ENCODE measurements around the gene RWDD4.

RWDD4 gene

DNA sequence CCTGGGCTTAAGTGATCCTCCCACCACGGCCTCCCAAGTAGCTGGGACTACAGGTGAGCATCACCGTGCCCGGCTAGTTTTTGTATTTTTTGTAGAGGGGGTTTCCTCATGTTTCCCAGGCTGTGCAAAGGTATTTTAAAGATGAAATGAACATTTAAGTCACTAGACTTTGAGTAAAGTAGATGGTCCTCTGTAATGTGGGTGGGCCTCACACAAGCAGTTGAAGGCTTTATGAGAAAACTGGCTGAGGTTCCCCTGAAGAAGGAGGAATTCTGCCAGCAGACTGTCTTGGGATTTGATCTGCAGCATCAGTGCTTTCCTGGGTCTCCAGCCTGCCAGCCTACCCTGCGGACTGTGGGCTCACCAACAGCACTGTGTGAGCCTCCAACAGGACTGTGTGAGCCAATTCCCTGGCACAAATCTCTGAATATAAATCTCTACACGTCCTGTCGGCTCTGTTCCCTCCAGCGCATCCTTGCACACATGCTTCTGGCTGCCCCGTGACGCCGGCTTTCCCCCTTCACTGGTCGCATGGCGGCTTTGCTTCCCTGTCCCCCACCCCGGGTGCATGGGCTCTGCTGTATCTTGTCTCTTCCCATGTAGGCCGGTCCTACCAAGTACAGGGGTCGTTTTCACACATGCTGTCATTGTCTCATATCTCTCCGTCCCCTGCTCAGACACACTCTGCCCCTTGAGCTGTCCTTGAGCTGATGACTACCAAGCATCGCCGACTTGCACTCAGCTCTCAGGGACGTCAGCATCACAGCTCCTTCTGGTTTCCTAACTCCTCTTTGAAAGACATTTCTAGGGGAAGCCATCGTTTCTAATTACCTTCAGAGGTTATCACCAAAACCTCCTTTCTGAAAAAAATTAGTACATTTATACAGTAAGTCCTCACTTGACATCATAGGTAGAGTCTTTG is 46.4 kb downstream of the RWDD4 start:
- TF ChIP-seq POLR2A (IDR thresholded peaks at IDR 0.05; ENCODE audit: low read depth, low read length), result no peak
- no peak for TF ChIP-seq SPI1 (IDR thresholded peaks at IDR 0.05; ENCODE audit: low read depth, low read length)
- TF ChIP-seq TAF1 (IDR thresholded peaks at IDR 0.05; ENCODE audit: low read depth, low read length), result no peak
- TF ChIP-seq POLR2AphosphoS5 (IDR thresholded peaks at IDR 0.05; ENCODE audit: low read depth, low read length), result no peak
- TF ChIP-seq PAX5 (IDR thresholded peaks at IDR 0.05; ENCODE audit: insufficient read depth, low read length, severe bottlenecking), result no peak
- TF ChIP-seq POU2F2 (IDR thresholded peaks at IDR 0.05; ENCODE audit: low read depth, low read length), result no peak
- no peak for FAIRE-seq
- no peak for DNase-seq (ENCODE audit: insufficient read length, low spot score)

DNA sequence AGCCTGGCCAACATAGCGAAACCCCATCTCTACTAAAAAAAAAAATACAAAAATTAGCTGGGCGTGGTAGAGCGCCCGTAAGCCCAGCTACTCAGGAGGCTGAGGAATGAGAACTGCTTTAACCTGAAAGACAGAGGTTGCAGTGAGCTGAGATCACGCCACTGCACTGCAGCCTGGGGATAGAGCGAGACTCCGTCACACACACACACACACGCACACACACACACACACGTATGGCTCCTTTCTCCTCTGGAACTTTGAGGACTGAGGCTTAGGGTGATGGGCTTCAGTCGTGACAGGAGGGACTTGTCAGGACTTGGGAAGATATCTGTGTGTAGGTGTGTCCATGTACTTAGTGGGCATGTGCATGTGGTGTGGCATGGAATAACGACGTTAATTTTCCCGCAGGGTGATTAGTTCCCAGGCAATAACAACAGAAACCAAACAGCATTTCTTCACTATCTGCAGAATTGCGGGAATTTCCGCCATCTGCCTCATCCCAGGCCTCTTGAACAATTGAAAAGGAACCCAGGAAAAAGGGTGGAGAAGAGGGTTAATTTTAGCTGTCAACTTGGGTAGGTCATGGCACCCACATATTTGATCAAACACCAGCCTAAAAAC is 47.7 kb downstream of the RWDD4 start:
- DNase-seq (ENCODE audit: insufficient read length, low spot score) (no peak), FAIRE-seq (no peak)
- TF ChIP-seq POLR2A (IDR thresholded peaks at IDR 0.05; ENCODE audit: low read depth, low read length) (no peak), POU2F2 (IDR thresholded peaks at IDR 0.05; ENCODE audit: low read depth, low read length) (no peak), PAX5 (IDR thresholded peaks at IDR 0.05; ENCODE audit: insufficient read depth, low read length, severe bottlenecking) (no peak), SPI1 (IDR thresholded peaks at IDR 0.05; ENCODE audit: low read depth, low read length) (no peak), POLR2AphosphoS5 (IDR thresholded peaks at IDR 0.05; ENCODE audit: low read depth, low read length) (no peak), TAF1 (IDR thresholded peaks at IDR 0.05; ENCODE audit: low read depth, low read length) (no peak)

DNA sequence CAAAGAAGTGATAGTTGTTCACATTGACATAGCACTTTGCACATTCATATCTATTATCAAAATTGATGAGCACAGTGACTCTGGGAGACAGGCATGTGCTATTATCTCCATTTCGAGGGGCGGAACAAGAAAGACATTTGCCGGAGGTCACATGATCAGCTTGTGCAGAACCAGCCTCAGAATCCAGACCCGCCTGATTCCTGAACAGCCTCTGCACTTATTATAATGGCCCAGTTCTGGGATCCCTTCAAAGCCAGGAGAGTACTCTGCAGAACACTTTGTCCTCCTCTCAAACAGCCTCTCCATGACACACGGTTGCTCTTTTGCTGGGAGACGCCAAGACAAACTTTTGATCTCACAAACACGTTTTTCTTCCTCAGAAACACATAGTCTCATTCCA is 48.4 kb downstream of the RWDD4 start:
- DNase-seq (ENCODE audit: insufficient read length, low spot score) (no peak), FAIRE-seq (no peak)
- TF ChIP-seq SPI1 (IDR thresholded peaks at IDR 0.05; ENCODE audit: low read depth, low read length), result no peak
- TF ChIP-seq POU2F2 (IDR thresholded peaks at IDR 0.05; ENCODE audit: low read depth, low read length), result no peak
- no peak for TF ChIP-seq POLR2AphosphoS5 (IDR thresholded peaks at IDR 0.05; ENCODE audit: low read depth, low read length)
- no peak for TF ChIP-seq POLR2A (IDR thresholded peaks at IDR 0.05; ENCODE audit: low read depth, low read length)
- no peak for TF ChIP-seq PAX5 (IDR thresholded peaks at IDR 0.05; ENCODE audit: insufficient read depth, low read length, severe bottlenecking)
- TF ChIP-seq TAF1 (IDR thresholded peaks at IDR 0.05; ENCODE audit: low read depth, low read length), result no peak

DNA sequence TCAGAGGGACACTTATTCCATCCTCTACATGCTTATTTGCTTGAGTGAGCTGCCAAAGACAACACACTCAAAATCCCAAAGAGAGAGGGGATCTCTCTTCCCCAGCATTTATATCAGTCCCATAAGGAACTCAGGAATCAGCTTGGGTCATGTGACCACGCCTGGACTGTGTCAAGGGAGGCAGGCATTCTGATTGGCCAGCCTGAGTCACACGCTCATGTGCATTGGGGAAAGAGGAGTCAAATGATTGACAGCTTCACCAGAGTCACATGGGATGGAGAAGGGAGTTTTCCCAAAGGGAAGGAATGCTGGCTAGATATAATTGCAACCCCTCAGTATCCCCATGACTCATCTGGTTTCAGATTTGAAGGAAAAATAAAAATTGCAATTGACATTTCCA is 49.0 kb downstream of the RWDD4 start:
- no peak for TF ChIP-seq POLR2A (IDR thresholded peaks at IDR 0.05; ENCODE audit: low read depth, low read length)
- no peak for TF ChIP-seq POU2F2 (IDR thresholded peaks at IDR 0.05; ENCODE audit: low read depth, low read length)
- TF ChIP-seq SPI1 (IDR thresholded peaks at IDR 0.05; ENCODE audit: low read depth, low read length), result no peak
- TF ChIP-seq TAF1 (IDR thresholded peaks at IDR 0.05; ENCODE audit: low read depth, low read length), result no peak
- no peak for TF ChIP-seq POLR2AphosphoS5 (IDR thresholded peaks at IDR 0.05; ENCODE audit: low read depth, low read length)
- FAIRE-seq, result no peak

DNA sequence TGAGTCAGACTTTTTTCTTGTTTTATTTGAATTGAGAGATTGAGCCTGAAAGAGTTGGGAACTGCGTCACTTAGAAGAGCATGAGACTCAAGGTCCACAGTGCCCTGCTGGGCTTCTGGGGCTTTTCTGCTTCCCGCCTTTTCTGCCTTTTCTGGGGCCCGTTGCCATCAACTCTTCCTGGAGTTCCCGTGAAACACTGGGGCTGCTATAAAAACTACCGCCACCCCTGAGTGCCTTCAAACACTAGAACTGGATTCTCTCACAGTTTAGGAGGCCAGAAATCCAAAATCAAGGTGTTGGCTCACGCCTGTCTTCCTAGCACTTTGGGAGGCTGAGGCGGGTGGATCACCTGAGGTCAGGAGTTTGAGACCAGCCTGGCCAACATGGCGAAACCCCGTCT is 49.8 kb downstream of the RWDD4 start:
- no peak for TF ChIP-seq PAX5 (IDR thresholded peaks at IDR 0.05; ENCODE audit: insufficient read depth, low read length, severe bottlenecking)
- TF ChIP-seq SPI1 (IDR thresholded peaks at IDR 0.05; ENCODE audit: low read depth, low read length), result no peak
- TF ChIP-seq TAF1 (IDR thresholded peaks at IDR 0.05; ENCODE audit: low read depth, low read length), result no peak
- no peak for TF ChIP-seq POU2F2 (IDR thresholded peaks at IDR 0.05; ENCODE audit: low read depth, low read length)
- TF ChIP-seq POLR2AphosphoS5 (IDR thresholded peaks at IDR 0.05; ENCODE audit: low read depth, low read length), result no peak
- TF ChIP-seq POLR2A (IDR thresholded peaks at IDR 0.05; ENCODE audit: low read depth, low read length), result no peak
- FAIRE-seq (no peak), DNase-seq (ENCODE audit: insufficient read length, low spot score) (no peak)

More for the DNA sequence above, 49.0 kb downstream of the RWDD4 start:
- DNase-seq (ENCODE audit: insufficient read length, low spot score), result no peak

DNA sequence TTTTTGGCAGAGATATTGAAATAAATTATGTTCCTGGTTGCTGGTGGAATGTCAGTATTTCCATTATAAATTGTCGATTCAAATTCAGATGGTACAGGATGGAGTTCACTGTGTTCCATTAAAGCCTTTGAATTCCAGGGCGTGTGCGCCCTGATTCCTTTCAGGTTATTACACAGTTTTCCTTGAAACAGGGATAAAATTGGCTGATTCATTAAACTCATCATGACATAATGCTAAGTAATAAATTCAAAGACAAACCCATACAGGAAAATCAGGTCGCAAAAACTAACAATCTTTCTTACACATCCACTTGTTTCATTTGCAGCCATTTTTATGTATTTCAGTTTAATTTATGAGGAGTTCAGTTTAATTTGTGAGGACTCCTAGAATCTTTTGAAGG is 51.1 kb downstream of the RWDD4 start:
- no peak for TF ChIP-seq POLR2AphosphoS5 (IDR thresholded peaks at IDR 0.05; ENCODE audit: low read depth, low read length)
- TF ChIP-seq POLR2A (IDR thresholded peaks at IDR 0.05; ENCODE audit: low read depth, low read length), result no peak
- no peak for TF ChIP-seq SPI1 (IDR thresholded peaks at IDR 0.05; ENCODE audit: low read depth, low read length)
- TF ChIP-seq POU2F2 (IDR thresholded peaks at IDR 0.05; ENCODE audit: low read depth, low read length), result no peak
- TF ChIP-seq TAF1 (IDR thresholded peaks at IDR 0.05; ENCODE audit: low read depth, low read length), result no peak
- TF ChIP-seq PAX5 (IDR thresholded peaks at IDR 0.05; ENCODE audit: insufficient read depth, low read length, severe bottlenecking), result no peak
- FAIRE-seq (no peak), DNase-seq (ENCODE audit: insufficient read length, low spot score) (no peak)

DNA sequence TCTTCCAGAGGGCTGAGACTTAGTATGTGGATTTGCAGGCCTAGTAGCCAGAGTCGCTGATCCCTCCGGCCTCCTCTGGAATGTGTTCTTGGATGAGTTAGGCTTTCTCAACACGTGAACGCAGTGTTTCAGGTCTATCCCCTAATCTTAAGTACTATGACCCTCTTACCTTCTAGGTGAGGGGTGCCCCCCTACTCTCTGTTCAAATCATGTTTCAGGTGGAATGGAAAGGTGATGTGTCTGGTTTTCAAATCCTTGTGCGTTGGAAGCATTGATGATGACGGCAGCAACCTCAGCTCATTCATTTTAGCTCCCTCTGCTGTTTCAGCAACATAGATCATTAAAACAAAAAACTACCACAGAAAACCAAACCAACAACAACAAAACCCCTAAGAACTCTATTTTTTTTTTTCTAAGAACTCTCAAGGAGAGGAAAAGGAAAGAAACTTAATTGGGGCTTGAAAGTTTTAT is 56.4 kb downstream of the RWDD4 start:
- FAIRE-seq (peak; percentile 28), DNase-seq (ENCODE audit: insufficient read length, low spot score) (no peak)
- TF ChIP-seq SPI1 (IDR thresholded peaks at IDR 0.05; ENCODE audit: low read depth, low read length) (no peak), PAX5 (IDR thresholded peaks at IDR 0.05; ENCODE audit: insufficient read depth, low read length, severe bottlenecking) (no peak), POLR2AphosphoS5 (IDR thresholded peaks at IDR 0.05; ENCODE audit: low read depth, low read length) (no peak), POLR2A (IDR thresholded peaks at IDR 0.05; ENCODE audit: low read depth, low read length) (no peak), TAF1 (IDR thresholded peaks at IDR 0.05; ENCODE audit: low read depth, low read length) (no peak), POU2F2 (IDR thresholded peaks at IDR 0.05; ENCODE audit: low read depth, low read length) (no peak)

DNA sequence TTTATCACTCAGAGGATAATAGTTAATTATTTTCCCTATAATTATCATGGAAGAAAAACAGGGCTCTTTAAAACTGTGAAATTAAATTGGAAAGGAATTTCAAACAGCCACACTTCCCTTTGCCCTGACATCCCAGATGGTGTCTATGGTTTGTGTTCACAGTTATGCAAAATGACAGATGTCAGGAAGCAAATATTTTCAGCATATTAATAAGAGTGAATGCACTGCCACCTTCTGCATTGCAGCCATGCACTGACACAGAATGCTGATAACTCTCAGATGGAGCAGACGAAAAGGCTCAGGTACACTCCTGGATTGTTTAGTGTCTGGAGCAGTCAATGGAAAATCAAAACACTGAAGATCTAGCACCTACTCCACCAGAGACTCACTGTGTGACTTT is 57.6 kb downstream of the RWDD4 start:
- DNase-seq (ENCODE audit: insufficient read length, low spot score) (no peak), FAIRE-seq (no peak)
- TF ChIP-seq POLR2A (IDR thresholded peaks at IDR 0.05; ENCODE audit: low read depth, low read length) (no peak), POLR2AphosphoS5 (IDR thresholded peaks at IDR 0.05; ENCODE audit: low read depth, low read length) (no peak), SPI1 (IDR thresholded peaks at IDR 0.05; ENCODE audit: low read depth, low read length) (no peak), TAF1 (IDR thresholded peaks at IDR 0.05; ENCODE audit: low read depth, low read length) (no peak), PAX5 (IDR thresholded peaks at IDR 0.05; ENCODE audit: insufficient read depth, low read length, severe bottlenecking) (no peak), POU2F2 (IDR thresholded peaks at IDR 0.05; ENCODE audit: low read depth, low read length) (no peak)

DNA sequence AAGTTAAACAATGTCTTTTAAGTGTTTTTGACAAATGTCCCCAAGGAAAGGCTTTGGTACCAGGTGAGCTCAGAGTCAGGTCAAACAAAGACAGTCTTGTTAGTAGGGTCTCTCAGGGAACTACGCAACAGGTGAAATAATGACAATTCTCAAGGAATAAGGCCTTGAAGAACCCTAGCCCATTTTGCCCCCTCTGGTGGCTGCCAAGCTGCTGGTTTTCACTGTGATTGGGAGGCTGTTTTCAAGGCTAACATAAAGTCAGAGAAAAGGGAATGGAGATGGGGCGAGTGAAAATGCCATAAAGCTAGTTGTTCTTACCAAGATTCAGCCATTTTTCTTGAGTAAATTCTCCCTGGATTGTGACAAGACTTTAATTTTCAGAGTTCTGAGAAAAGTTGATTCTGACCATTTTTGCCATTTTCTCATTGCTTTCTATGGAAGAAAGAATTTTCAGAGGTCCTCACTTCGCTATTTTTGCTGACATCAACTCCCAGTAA is 58.7 kb downstream of the RWDD4 start:
- DNase-seq (ENCODE audit: insufficient read length, low spot score) (no peak), FAIRE-seq (no peak)
- TF ChIP-seq PAX5 (IDR thresholded peaks at IDR 0.05; ENCODE audit: insufficient read depth, low read length, severe bottlenecking), result no peak
- TF ChIP-seq POU2F2 (IDR thresholded peaks at IDR 0.05; ENCODE audit: low read depth, low read length), result no peak
- no peak for TF ChIP-seq POLR2AphosphoS5 (IDR thresholded peaks at IDR 0.05; ENCODE audit: low read depth, low read length)
- TF ChIP-seq SPI1 (IDR thresholded peaks at IDR 0.05; ENCODE audit: low read depth, low read length), result no peak
- TF ChIP-seq POLR2A (IDR thresholded peaks at IDR 0.05; ENCODE audit: low read depth, low read length), result no peak
- no peak for TF ChIP-seq TAF1 (IDR thresholded peaks at IDR 0.05; ENCODE audit: low read depth, low read length)
